C4-2B (cell line): Measurements from ENCODE around the gene KLK5.

Experiments used
- ZFX ChIP-seq: fragments of 450-650 bp; IDR thresholded peaks from 2 replicates; pipeline ENCODE4 v1.6.1; 2017
- TF ChIP-seq, protein P1 (sequence below): fragments of 450-650 bp; conservative IDR thresholded peaks from 2 replicates; pipeline ENCODE4 v1.5.1; 2017; ENCODE audit warnings: mild to moderate bottlenecking

GRCh38 chr19:51001515-51001914 is 48.7 kb upstream of the KLK5 start, which contains the start of gene KLK8:
- TF ChIP-seq, protein P1, sequence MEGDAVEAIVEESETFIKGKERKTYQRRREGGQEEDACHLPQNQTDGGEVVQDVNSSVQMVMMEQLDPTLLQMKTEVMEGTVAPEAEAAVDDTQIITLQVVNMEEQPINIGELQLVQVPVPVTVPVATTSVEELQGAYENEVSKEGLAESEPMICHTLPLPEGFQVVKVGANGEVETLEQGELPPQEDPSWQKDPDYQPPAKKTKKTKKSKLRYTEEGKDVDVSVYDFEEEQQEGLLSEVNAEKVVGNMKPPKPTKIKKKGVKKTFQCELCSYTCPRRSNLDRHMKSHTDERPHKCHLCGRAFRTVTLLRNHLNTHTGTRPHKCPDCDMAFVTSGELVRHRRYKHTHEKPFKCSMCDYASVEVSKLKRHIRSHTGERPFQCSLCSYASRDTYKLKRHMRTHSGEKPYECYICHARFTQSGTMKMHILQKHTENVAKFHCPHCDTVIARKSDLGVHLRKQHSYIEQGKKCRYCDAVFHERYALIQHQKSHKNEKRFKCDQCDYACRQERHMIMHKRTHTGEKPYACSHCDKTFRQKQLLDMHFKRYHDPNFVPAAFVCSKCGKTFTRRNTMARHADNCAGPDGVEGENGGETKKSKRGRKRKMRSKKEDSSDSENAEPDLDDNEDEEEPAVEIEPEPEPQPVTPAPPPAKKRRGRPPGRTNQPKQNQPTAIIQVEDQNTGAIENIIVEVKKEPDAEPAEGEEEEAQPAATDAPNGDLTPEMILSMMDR: no peak
- no peak for TF ChIP-seq ZFX
